Left lung (tissue), 10 donors: ENCODE measurements around the gene ABI1. TPM values are rescaled to one million over a fixed set of nuclear protein-coding genes. Genes with fewer than 3 reads are reported as not detected.

Source experiments
- ATAC-seq: fragments of 200-7000 bp; cut with Tn5 transposase; one replicate; pipeline ENCODE4 v1.9.1; 2020; ENCODE audit warnings: moderate library complexity
- DNase-seq, 4 donors: peaks; one replicate each; pipeline ENCODE4 v3.0.0-alpha.2; 2013 to 2020
- H3K27ac ChIP-seq, 2 donors: fragments of 200-600 bp; sonication (generic) in 1 of 2; one replicate each; pipeline versions ENCODE4 v1.5.0 to v1.8.0; 2020 to 2021
- H3K27me3 ChIP-seq, 2 donors: fragments of 200-600 bp; sonication (generic) in 1 of 2; one replicate each; pipeline versions ENCODE4 v1.5.0 to v1.8.0; 2020 to 2021
- H3K36me3 ChIP-seq, 2 donors: fragments of 200-600 bp; sonication (generic) in 1 of 2; one replicate each; pipeline versions ENCODE4 v1.5.0 to v1.8.0; 2020 to 2021
- H3K4me1 ChIP-seq, 2 donors: fragments of 200-600 bp; one replicate each; pipeline ENCODE4 v1.8.0; 2021
- H3K4me3 ChIP-seq, 2 donors: fragments of 200-600 bp; sonication (generic) in 1 of 2; one replicate each; pipeline versions ENCODE4 v1.5.0 to v1.8.0; 2020 to 2021; ENCODE audit warnings: mild to moderate bottlenecking in 1 of 2
- H3K9me3 ChIP-seq, 2 donors: fragments of 200-600 bp; sonication (generic) in 1 of 2; one replicate each; pipeline versions ENCODE4 v1.5.0 to v1.8.0; 2020 to 2021
- intact Hi-C, 2 donors: fragments of 100-400 bp; cut with DNase I; formaldehyde crosslinking; loops; one replicate each; pipeline versions ENCODE4 v1.11.2 to v1.14.2; 2022
- polyA plus RNA-seq, 6 donors: library from polyadenylated mRNA; unstranded; fragments of 120-200 nt; gene quantifications; one replicate each; pipeline ENCODE4 v1.2.1, GENCODE V29; 2013; ENCODE audit not compliant: insufficient read length in 6 of 6
- total RNA-seq, 2 donors: library from RNA; stranded (reverse); fragmentation: NEBNext Ultra II Directional; extraction: Animal tissue kit (Norgen Biotek cat#: 25700); gene quantifications; one replicate each; pipeline ENCODE4 v1.2.1, GENCODE V29; 2021
- TF ChIP-seq, protein P1 (sequence below), 2 donors: fragments of 200-600 bp; sonication (generic) in 1 of 2; IDR thresholded peaks; one replicate each; pipeline versions ENCODE4 v1.5.0 to v1.8.0; 2021; ENCODE audit warnings: antibody characterized with exemption in 2 of 2
- donor health status: DM: no; HTN: yes; CAD: no.
- donor health status: DM: no; HTN: no; CAD: no.

The ABI1 gene
- total and polyA plus RNA-seq, 8 donors, result 46.8 to 71.6 (median 63.1) TPM

DNA sequence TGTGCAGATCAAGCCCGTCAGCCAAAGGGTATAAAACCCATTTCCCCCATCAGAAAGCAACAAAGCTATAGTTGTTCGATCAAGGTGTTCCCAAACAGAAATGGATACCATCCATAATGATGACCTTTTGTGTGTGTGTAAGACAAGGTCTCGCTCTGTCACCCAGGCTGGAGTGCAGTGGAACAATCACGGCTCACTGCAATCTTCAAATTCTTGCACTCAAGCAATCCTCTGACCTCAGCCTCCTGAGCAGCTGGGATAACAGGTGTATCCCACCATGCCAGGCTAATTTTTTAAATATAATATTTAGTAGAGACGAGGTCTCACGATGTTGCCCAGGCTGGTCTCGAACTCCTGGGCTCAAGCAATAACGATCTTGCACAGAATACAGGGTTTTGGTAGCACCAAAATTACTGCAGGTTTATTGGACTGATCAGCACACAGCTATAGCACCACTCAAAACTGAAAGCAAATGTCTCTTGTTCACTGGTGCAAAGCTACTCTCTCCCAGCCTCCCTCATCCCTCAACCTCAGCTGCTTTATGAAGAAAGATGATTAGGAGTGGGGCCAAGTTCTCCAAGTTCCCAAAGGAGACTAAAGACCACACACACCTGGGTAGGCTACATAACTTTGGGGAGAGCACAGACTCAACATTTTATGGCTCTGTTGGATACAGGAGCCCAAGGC is 80.5 kb downstream of the ABI1 start:
- DNase-seq (no peak), ATAC-seq (no peak)
- H3K27ac ChIP-seq, result no peak overlapping the region
- no peaks in the 10 kb centered on the region for H3K27me3 ChIP-seq
- H3K4me1 ChIP-seq, result peaks cover 0 to 40% of the 10 kb centered on the region in 2 donors
- TF ChIP-seq, protein P1, sequence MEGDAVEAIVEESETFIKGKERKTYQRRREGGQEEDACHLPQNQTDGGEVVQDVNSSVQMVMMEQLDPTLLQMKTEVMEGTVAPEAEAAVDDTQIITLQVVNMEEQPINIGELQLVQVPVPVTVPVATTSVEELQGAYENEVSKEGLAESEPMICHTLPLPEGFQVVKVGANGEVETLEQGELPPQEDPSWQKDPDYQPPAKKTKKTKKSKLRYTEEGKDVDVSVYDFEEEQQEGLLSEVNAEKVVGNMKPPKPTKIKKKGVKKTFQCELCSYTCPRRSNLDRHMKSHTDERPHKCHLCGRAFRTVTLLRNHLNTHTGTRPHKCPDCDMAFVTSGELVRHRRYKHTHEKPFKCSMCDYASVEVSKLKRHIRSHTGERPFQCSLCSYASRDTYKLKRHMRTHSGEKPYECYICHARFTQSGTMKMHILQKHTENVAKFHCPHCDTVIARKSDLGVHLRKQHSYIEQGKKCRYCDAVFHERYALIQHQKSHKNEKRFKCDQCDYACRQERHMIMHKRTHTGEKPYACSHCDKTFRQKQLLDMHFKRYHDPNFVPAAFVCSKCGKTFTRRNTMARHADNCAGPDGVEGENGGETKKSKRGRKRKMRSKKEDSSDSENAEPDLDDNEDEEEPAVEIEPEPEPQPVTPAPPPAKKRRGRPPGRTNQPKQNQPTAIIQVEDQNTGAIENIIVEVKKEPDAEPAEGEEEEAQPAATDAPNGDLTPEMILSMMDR (IDR thresholded peaks at IDR 0.05), result no peak
- no peaks in the 10 kb centered on the region for H3K36me3 ChIP-seq
- no peak overlapping the region for H3K4me3 ChIP-seq
- intact Hi-C loops, result no loop called here
- no peaks in the 10 kb centered on the region for H3K9me3 ChIP-seq

DNA sequence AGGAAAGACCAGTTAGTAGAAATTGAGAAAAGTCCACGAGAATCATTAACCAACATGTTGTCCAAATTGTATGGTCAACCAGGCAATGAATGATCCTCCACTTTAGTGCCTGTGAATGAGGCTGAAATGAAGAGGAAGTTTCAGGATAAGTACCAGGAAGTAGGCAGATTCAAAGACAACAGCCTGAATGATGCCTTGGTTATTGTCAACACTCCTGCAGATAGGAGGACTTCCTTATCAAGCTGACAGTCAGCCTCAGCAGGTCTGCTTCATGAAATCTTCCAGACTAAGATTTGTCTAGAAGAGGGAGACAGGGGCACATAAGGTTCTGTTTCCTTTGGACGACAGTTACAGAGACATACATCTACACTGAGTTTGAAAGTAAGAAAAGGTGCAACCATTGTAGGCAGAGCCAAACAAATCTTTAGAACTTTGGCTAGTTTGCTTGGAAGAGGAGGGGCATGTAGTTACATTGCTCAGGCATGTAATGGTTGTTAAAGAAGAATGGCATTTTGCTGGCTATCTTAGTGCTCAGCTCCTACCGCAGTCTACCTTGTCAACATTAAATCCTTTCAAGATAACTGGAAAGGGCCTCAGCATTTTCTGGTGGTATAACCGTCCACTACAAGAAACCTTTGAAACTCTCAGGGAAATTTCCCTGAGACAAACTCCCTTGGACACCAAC is 81.4 kb downstream of the ABI1 start:
- no peak for DNase-seq
- H3K27me3 ChIP-seq, result no peaks in the 10 kb centered on the region
- peak overlapping the region in 1 of 2 donors; percentile 42 for H3K27ac ChIP-seq
- no peaks in the 10 kb centered on the region for H3K9me3 ChIP-seq
- no peak overlapping the region for H3K4me3 ChIP-seq
- peaks cover 0 to 40% of the 10 kb centered on the region in 2 donors for H3K4me1 ChIP-seq
- intact Hi-C loops, result no loop called here
- ATAC-seq, result no peak
- H3K36me3 ChIP-seq, result no peaks in the 10 kb centered on the region
- TF ChIP-seq, protein P1 (IDR thresholded peaks at IDR 0.05), result no peak

DNA sequence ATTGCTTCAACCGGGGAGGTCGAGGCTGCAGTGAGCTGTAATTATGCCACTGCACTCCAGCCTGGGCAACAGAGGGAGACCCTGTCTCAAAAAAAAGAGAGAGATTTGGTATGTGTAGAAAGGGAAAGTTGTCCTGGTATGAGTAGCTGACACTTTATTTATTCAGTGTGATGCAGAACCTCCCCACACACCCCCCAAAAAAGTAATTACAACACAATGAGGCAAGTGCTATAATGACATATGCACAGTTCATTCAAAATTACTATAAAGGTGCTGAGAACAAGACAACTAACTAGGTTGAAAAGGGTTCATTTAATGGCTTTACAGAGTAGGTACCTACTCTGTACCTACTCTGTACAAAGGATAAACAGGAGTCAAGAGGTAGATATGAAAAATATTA is 83.1 kb downstream of the ABI1 start:
- TF ChIP-seq, protein P1 (IDR thresholded peaks at IDR 0.05), result no peak
- H3K36me3 ChIP-seq, result no peaks in the 10 kb centered on the region
- peaks cover 0 to 37% of the 10 kb centered on the region in 2 donors for H3K4me1 ChIP-seq
- H3K27ac ChIP-seq, result no peak overlapping the region
- ATAC-seq (no peak), DNase-seq (no peak)
- no peaks in the 10 kb centered on the region for H3K27me3 ChIP-seq
- H3K9me3 ChIP-seq, result no peaks in the 10 kb centered on the region
- intact Hi-C loops, result no loop called here
- H3K4me3 ChIP-seq, result no peak overlapping the region

DNA sequence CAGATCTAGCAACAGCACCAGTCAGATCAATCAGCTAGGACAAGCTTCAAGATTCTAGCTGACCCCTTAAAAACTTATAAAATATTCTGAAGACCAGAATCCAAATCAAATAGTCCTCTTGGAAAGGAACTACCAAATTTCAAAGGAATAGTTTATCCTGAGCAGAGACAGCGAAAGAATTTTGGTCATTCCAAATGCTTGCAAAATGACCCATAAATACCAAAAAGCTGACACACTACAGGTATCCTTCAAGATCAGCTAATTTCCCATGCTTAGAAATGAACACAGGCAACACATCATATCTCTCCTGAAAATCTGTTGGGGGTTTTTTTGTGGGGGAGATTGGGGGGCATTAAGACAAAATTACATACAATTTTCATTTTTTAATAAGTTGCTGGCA is 84.5 kb downstream of the ABI1 start:
- no peak for DNase-seq
- intact Hi-C loops, result no loop called here
- Histone ChIP-seq H3K4me3 (no peak overlapping the region), H3K27me3 (no peaks in the 10 kb centered on the region), H3K4me1 (peaks cover 0 to 22% of the 10 kb centered on the region in 2 donors), H3K36me3 (no peaks in the 10 kb centered on the region), H3K27ac (no peak overlapping the region), H3K9me3 (no peaks in the 10 kb centered on the region)
- ATAC-seq, result no peak
- TF ChIP-seq, protein P1 (IDR thresholded peaks at IDR 0.05), result no peak

DNA sequence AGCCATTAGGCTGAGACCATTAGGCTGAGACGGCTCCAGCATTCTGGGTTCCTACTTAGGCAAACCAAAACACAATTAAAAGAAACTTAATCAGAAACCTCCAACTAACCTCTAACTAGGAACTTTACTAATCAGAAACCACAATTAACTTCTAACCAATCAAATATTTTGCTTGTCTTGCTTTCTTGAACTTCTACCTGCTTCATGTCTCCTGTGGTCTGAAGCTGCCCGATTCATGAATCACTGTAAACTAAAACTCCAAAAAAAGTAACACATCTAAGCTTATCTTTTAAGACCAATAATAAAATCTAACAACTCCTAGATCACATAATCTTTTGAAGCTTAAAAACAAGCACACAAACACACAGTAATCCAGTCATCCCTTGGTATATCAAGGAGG is 87.1 kb downstream of the ABI1 start:
- Histone ChIP-seq H3K27me3 (no peaks in the 10 kb centered on the region), H3K36me3 (peaks cover 0 to 7% of the 10 kb centered on the region in 2 donors), H3K9me3 (no peaks in the 10 kb centered on the region), H3K27ac (no peak overlapping the region), H3K4me3 (no peak overlapping the region), H3K4me1 (no peaks in the 10 kb centered on the region)
- ATAC-seq, result no peak
- intact Hi-C loops, result no loop called here
- no peak for DNase-seq
- TF ChIP-seq, protein P1 (IDR thresholded peaks at IDR 0.05), result no peak
